OCI-LY1 (cell line): ENCODE measurements around the gene IL1RN.

Source experiments
- H2AFZ ChIP-seq: fragments of 200-600 bp; sonication (generic), shearing (Covaris generic); 2 replicates; pipeline ENCODE4 v1.6.0; 2014; ENCODE audit warnings: antibody characterized with exemption, mild to moderate bottlenecking, low read length
- H3F3A ChIP-seq: fragments of 200-600 bp; sonication (generic), shearing (Covaris generic); 2 replicates; pipeline ENCODE4 v1.6.0; 2014; ENCODE audit warnings: mild to moderate bottlenecking, antibody characterized with exemption, low read length, moderate library complexity; ENCODE audit not compliant: insufficient read depth
- H3K27ac ChIP-seq: fragments of 200-600 bp; sonication (generic); 2 replicates; pipeline ENCODE4 v1.5.1; 2014; ENCODE audit warnings: low read length, mixed run types, mild to moderate bottlenecking, low read depth; ENCODE audit not compliant: poor library complexity, severe bottlenecking
- H3K27me3 ChIP-seq: fragments of 200-600 bp; sonication (generic); 2 replicates; pipeline ENCODE4 v1.6.0; 2014; ENCODE audit warnings: antibody characterized with exemption, mild to moderate bottlenecking, low read length, moderate library complexity; ENCODE audit not compliant: insufficient read depth
- H3K36me3 ChIP-seq: fragments of 200-600 bp; sonication (generic); 2 replicates; pipeline ENCODE4 v1.6.1; 2014; ENCODE audit warnings: mild to moderate bottlenecking, antibody characterized with exemption, low read length, moderate library complexity, mixed read lengths; ENCODE audit not compliant: insufficient read depth
- H3K4me1 ChIP-seq: fragments of 200-600 bp; sonication (generic); 2 replicates; pipeline ENCODE4 v1.5.1; 2014; ENCODE audit warnings: mild to moderate bottlenecking, low read length, moderate library complexity; ENCODE audit not compliant: insufficient read depth, severe bottlenecking
- H3K4me2 ChIP-seq: fragments of 200-600 bp; sonication (generic), shearing (Covaris generic); 2 replicates; pipeline ENCODE4 v1.6.1; 2014; ENCODE audit warnings: low read length
- H3K4me3 ChIP-seq: fragments of 200-600 bp; sonication (generic); 2 replicates; pipeline ENCODE4 v1.5.1; 2014; ENCODE audit warnings: low read length, low read depth, mild to moderate bottlenecking, mixed read lengths; ENCODE audit not compliant: poor library complexity, severe bottlenecking
- H3K79me2 ChIP-seq: fragments of 200-600 bp; shearing (Covaris generic); 2 replicates; pipeline ENCODE4 v1.6.1; 2016; ENCODE audit warnings: mixed run types, low read length, mixed read lengths; ENCODE audit not compliant: insufficient read depth
- H3K9ac ChIP-seq: fragments of 200-600 bp; sonication (generic), shearing (Covaris generic); 2 replicates; pipeline ENCODE4 v1.6.1; 2014; ENCODE audit warnings: mild to moderate bottlenecking, low read length, mixed read lengths
- H3K9me2 ChIP-seq: fragments of 200-600 bp; sonication (generic), shearing (Covaris generic); 2 replicates; pipeline ENCODE4 v1.6.1; 2014; ENCODE audit warnings: low read depth, mild to moderate bottlenecking, low read length, mixed read lengths
- H3K9me3 ChIP-seq: fragments of 200-600 bp; shearing (Covaris generic); 2 replicates; pipeline ENCODE4 v1.6.1; 2014; ENCODE audit warnings: low read length, mixed read lengths
- H4K20me1 ChIP-seq: fragments of 200-600 bp; sonication (generic), shearing (Covaris generic); 2 replicates; pipeline ENCODE4 v1.6.0; 2016; ENCODE audit warnings: mild to moderate bottlenecking, low read length; ENCODE audit not compliant: insufficient read depth
- CTCF ChIP-seq: fragments of 200-600 bp; sonication (generic), shearing (Covaris generic); IDR thresholded peaks from 2 replicates; pipeline ENCODE4 v1.5.1; 2017; ENCODE audit warnings: mild to moderate bottlenecking, antibody characterized with exemption, low read length, moderate library complexity, mixed read lengths
- EZH2 ChIP-seq: fragments of 200-600 bp; sonication (generic), shearing (Covaris generic); IDR thresholded peaks from 2 replicates; pipeline ENCODE4 v1.8.0; 2017; ENCODE audit warnings: borderline replicate concordance, mixed run types, mild to moderate bottlenecking, antibody characterized with exemption, low read length, moderate library complexity, mixed read lengths

The IL1RN gene

GRCh38 chr2:113103277-113103676 lies 24.1 kb upstream of the IL1RN start:
- Histone ChIP-seq H3K4me3 (no peak overlapping the region), H3F3A (no peaks in the 10 kb centered on the region), H3K9me2 (no peaks in the 10 kb centered on the region), H3K27ac (no peak overlapping the region), H3K36me3 (no peaks in the 10 kb centered on the region), H4K20me1 (no peaks in the 10 kb centered on the region), H3K4me1 (no peaks in the 10 kb centered on the region), H3K4me2 (no peak overlapping the region), H2AFZ (no peak overlapping the region), H3K9ac (no peak overlapping the region), H3K79me2 (no peaks in the 10 kb centered on the region), H3K9me3 (no peaks in the 10 kb centered on the region), H3K27me3 (no peaks in the 10 kb centered on the region; the same call in 1 of the 2 replicates)
- no peak for TF ChIP-seq EZH2
- no peak for TF ChIP-seq CTCF

DNA sequence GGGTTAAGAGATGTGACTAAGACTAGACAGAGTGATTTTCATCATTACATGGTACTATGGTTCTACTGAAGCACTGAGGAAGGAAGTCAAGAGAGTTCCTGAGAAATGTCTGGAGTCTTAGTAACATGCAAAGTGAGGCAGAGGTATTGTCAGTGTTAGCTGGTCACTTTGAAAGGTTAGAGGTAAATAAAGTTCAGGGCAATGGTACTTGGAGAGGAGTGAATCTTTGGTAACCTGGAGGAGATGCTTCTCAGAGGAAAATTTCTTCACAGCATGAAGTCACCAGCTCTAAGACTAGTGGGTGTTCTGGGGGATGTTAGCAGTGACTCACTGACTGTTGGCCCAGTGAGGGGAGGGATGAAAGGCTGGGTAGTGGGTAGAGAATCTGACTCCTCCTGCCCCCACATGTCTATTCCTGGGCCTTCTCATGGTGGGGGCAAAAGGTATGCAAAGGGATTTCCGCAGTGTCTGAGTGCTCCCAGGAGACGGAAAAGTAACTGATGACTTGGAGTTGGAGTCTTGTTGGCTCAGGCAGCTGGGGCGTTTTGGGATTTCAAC lies 23.3 kb upstream of the IL1RN start:
- Histone ChIP-seq H2AFZ (no peak overlapping the region), H3F3A (no peaks in the 10 kb centered on the region), H3K4me2 (no peak overlapping the region), H3K9me3 (no peaks in the 10 kb centered on the region), H3K4me1 (no peaks in the 10 kb centered on the region), H3K79me2 (no peaks in the 10 kb centered on the region), H3K9me2 (no peaks in the 10 kb centered on the region), H3K4me3 (no peak overlapping the region), H4K20me1 (no peaks in the 10 kb centered on the region), H3K27me3 (no peaks in the 10 kb centered on the region; the same call in 1 of the 2 replicates), H3K27ac (no peak overlapping the region), H3K36me3 (no peaks in the 10 kb centered on the region), H3K9ac (no peak overlapping the region)
- TF ChIP-seq EZH2, result no peak
- TF ChIP-seq CTCF, result no peak

GRCh38 chr2:113105047-113105785 lies 22.2 kb upstream of the IL1RN start:
- Histone ChIP-seq H3K36me3 (no peaks in the 10 kb centered on the region), H3K4me1 (no peaks in the 10 kb centered on the region), H3K27me3 (no peaks in the 10 kb centered on the region; the same call in 1 of the 2 replicates), H4K20me1 (no peaks in the 10 kb centered on the region), H3K79me2 (no peaks in the 10 kb centered on the region), H3K9me2 (no peaks in the 10 kb centered on the region), H3K27ac (no peak overlapping the region), H3K9me3 (no peaks in the 10 kb centered on the region), H3F3A (no peaks in the 10 kb centered on the region), H3K4me3 (no peak overlapping the region), H3K9ac (no peak overlapping the region), H3K4me2 (no peak overlapping the region), H2AFZ (no peak overlapping the region)
- no peak for TF ChIP-seq EZH2
- no peak for TF ChIP-seq CTCF
